BE2C (cell line): ENCODE data around the gene CTU1.

ENCODE experiments used
- DNase-seq: peaks from one replicate; pipeline ENCODE4 v3.0.0-alpha.2; 2020
- H3K27me3 ChIP-seq: fragments of 250-450 bp; sonication (Bioruptor Pico); 2 replicates; pipeline ENCODE4 v1.5.1; 2020; ENCODE audit warnings: mild to moderate bottlenecking
- H3K36me3 ChIP-seq: fragments of 250-450 bp; sonication (Bioruptor Pico); 2 replicates; pipeline ENCODE4 v1.5.1; 2020; ENCODE audit warnings: mild to moderate bottlenecking
- H3K4me1 ChIP-seq: fragments of 250-450 bp; sonication (Bioruptor Pico); 2 replicates; pipeline ENCODE4 v1.5.1; 2020
- H3K4me3 ChIP-seq: 2 replicates; pipeline ENCODE4 v1.5.1; 2011; ENCODE audit warnings: low read depth, low read length
- H3K9me3 ChIP-seq: fragments of 250-450 bp; sonication (Bioruptor Pico); 2 replicates; pipeline ENCODE4 v1.5.1; 2020
- TF ChIP-seq, protein P1 (sequence below): IDR thresholded peaks from 2 replicates; pipeline ENCODE4 v1.5.1; 2012; ENCODE audit warnings: mild to moderate bottlenecking, low read depth, low read length

Gene CTU1

GRCh38 chr19:51136851-51137551 lies 28.8 kb upstream of the CTU1 start:
- DNase-seq, result no peak
- H3K27me3 ChIP-seq, result peaks cover 39% of the 10 kb centered on the region

GRCh38 chr19:51135986-51136762 lies 28.0 kb upstream of the CTU1 start:
- Histone ChIP-seq H3K27me3 (peaks cover 33% of the 10 kb centered on the region), H3K9me3 (no peaks in the 10 kb centered on the region), H3K36me3 (no peaks in the 10 kb centered on the region), H3K4me3 (no peak overlapping the region), H3K4me1 (no peaks in the 10 kb centered on the region)
- no peak for DNase-seq
- TF ChIP-seq, protein P1, sequence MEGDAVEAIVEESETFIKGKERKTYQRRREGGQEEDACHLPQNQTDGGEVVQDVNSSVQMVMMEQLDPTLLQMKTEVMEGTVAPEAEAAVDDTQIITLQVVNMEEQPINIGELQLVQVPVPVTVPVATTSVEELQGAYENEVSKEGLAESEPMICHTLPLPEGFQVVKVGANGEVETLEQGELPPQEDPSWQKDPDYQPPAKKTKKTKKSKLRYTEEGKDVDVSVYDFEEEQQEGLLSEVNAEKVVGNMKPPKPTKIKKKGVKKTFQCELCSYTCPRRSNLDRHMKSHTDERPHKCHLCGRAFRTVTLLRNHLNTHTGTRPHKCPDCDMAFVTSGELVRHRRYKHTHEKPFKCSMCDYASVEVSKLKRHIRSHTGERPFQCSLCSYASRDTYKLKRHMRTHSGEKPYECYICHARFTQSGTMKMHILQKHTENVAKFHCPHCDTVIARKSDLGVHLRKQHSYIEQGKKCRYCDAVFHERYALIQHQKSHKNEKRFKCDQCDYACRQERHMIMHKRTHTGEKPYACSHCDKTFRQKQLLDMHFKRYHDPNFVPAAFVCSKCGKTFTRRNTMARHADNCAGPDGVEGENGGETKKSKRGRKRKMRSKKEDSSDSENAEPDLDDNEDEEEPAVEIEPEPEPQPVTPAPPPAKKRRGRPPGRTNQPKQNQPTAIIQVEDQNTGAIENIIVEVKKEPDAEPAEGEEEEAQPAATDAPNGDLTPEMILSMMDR, result no peak

More at GRCh38 chr19:51136851-51137551, 28.8 kb upstream of the CTU1 start:
- no peak overlapping the region for H3K4me3 ChIP-seq
- no peaks in the 10 kb centered on the region for H3K9me3 ChIP-seq
- no peaks in the 10 kb centered on the region for H3K36me3 ChIP-seq
- no peaks in the 10 kb centered on the region for H3K4me1 ChIP-seq
- TF ChIP-seq, protein P1, result no peak

- no peak for DNase-seq
These were observed 26.8 kb upstream of the CTU1 start for GRCh38 chr19:51135004-51135403.

DNA sequence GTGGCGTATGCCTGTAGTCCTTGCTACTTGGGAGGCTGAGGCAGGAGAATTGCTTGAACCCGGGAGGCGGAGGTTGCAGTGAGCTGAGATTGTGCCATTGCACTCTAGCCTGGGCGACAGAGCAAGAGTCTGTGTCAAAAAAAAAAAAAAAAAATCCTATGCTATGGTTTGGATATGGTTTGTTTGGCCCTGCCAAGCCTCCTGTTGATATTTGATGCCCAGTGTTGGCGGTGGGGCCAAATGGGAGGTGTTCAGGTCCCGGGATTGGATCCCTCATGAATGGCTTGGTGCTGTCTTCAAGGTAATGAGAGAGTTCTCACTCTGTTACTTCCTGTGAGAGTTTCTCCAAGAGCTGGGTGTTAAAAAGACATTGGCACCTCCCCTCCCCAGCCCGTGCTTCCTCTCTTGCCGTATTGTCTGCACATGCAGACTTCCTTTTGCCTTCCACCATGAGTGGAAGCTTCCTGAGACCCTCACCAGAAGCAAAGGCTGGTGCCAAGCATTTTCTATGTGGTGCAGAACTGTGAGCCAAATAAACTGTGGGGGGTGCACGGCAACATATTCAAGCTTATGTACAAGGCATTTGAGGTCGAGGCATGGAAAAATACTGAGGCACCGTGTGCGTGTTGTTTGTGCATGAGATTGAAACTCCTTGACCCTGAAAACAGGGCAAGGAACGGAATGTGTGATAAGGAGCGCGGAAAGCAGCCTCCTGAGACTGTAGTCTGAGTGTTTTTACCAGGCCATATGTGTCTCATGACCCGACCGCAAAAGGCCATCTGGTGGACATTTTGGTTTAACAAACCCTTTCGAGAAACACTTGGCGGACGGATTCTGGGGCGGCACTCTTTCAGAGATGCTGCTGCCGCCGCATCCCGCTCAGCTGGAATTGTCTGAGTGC lies 23.8 kb upstream of the CTU1 start:
- no peaks in the 10 kb centered on the region for H3K9me3 ChIP-seq
- H3K4me3 ChIP-seq, result no peak overlapping the region
- H3K4me1 ChIP-seq, result no peaks in the 10 kb centered on the region
- peaks cover 49% of the 10 kb centered on the region for H3K27me3 ChIP-seq
- H3K36me3 ChIP-seq, result no peaks in the 10 kb centered on the region
- TF ChIP-seq, protein P1, result peak; percentile 23
- no peak for DNase-seq

More at GRCh38 chr19:51135004-51135403, 26.8 kb upstream of the CTU1 start:
- H3K4me1 ChIP-seq, result no peaks in the 10 kb centered on the region
- no peaks in the 10 kb centered on the region for H3K36me3 ChIP-seq
- TF ChIP-seq, protein P1, result no peak
- H3K9me3 ChIP-seq, result no peaks in the 10 kb centered on the region
- peaks cover 32% of the 10 kb centered on the region for H3K27me3 ChIP-seq
- H3K4me3 ChIP-seq, result no peak overlapping the region

DNA sequence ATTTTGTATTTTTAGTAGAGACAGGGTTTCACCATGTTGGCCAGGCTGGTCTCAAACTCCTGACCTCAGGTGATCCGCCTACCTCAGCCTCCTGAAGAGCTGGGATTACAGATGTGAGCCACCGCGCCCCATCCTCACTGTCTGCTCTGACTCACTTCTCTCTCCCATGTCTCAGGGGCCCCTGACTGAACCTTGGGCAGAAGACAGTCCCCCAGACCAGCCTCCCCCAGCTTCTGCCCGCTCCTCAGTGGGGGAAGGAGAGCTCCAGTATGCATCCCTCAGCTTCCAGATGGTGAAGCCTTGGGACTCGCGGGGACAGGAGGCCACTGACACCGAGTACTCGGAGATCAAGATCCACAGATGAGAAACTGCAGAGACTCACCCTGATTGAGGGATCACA lies 21.5 kb upstream of the CTU1 start:
- TF ChIP-seq, protein P1, result no peak
- H3K9me3 ChIP-seq, result no peaks in the 10 kb centered on the region
- no peaks in the 10 kb centered on the region for H3K4me1 ChIP-seq
- H3K4me3 ChIP-seq, result no peak overlapping the region
- peaks cover 46% of the 10 kb centered on the region for H3K27me3 ChIP-seq
- H3K36me3 ChIP-seq, result no peaks in the 10 kb centered on the region
- DNase-seq, result no peak
